ENCODE measurements around the gene TCF7L2. TPM values are rescaled to one million over a fixed set of nuclear protein-coding genes. Genes with fewer than 3 reads are reported as not detected.
A peak's percentile ranks its signal among the peaks of the same experiment; 100 is the strongest.

Gene TCF7L2
- total RNA-seq, 1 donor from 2014 or later: 109 TPM

DNA sequence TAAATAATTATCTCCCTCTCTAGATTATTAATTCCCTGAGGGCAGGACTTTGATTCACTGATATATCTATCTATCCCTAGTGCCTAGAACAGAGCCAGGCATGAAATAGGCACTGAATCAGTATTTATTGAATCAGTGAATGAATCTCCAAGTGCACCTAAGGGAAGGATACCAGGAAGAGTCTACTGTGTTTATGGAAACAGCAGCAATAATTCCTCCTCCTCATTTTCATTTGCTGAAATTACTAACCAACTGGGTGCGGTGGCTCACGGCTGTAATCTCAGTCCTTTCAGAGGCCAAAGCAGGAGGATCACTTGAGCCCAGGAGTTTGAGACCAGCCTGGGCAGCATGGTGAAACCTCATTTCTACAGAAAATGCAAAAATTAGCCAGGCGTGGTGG, 161.2 kb downstream of the TCF7L2 start:
- Mint-ChIP-seq H3K4me3 (ENCODE audit: low read depth) (no peak overlapping the region), H3K4me1 (ENCODE audit: low read depth) (peaks cover 46% of the 10 kb centered on the region), H3K27ac (no peak overlapping the region), H3K36me3 (ENCODE audit: insufficient read depth) (peaks cover 7% of the 10 kb centered on the region), H3K27me3 (no peaks in the 10 kb centered on the region), H3K9me3 (ENCODE audit: low read depth) (no peaks in the 10 kb centered on the region)
- no peak for DNase-seq (ENCODE audit: low spot score, unreplicated experiment)
- TF ChIP-seq CTCF (IDR thresholded peaks at IDR 0.05; ENCODE audit: unreplicated experiment): no peak

GRCh38 chr10:113111900-113112853, 162.1 kb downstream of the TCF7L2 start:
- no peaks in the 10 kb centered on the region for H3K9me3 Mint-ChIP-seq (ENCODE audit: low read depth)
- peaks cover 49% of the 10 kb centered on the region for H3K4me1 Mint-ChIP-seq (ENCODE audit: low read depth)
- no peaks in the 10 kb centered on the region for H3K27me3 Mint-ChIP-seq

GRCh38 chr10:113113241-113113640, 163.2 kb downstream of the TCF7L2 start:
- Mint-ChIP-seq H3K27ac (peak overlapping the region; percentile 82), H3K36me3 (ENCODE audit: insufficient read depth) (peaks cover 2% of the 10 kb centered on the region), H3K27me3 (no peaks in the 10 kb centered on the region), H3K4me1 (ENCODE audit: low read depth) (peaks cover 57% of the 10 kb centered on the region), H3K4me3 (ENCODE audit: low read depth) (no peak overlapping the region), H3K9me3 (ENCODE audit: low read depth) (no peaks in the 10 kb centered on the region)
- no peak for DNase-seq (ENCODE audit: low spot score, unreplicated experiment)
- TF ChIP-seq CTCF (IDR thresholded peaks at IDR 0.05; ENCODE audit: unreplicated experiment): no peak

More at GRCh38 chr10:113111900-113112853, 162.1 kb downstream of the TCF7L2 start:
- Mint-ChIP-seq H3K4me3 (ENCODE audit: low read depth) (no peak overlapping the region), H3K27ac (peak overlapping the region; percentile 35), H3K36me3 (ENCODE audit: insufficient read depth) (peaks cover 2% of the 10 kb centered on the region)
- TF ChIP-seq CTCF (IDR thresholded peaks at IDR 0.05; ENCODE audit: unreplicated experiment): no peak
- DNase-seq (ENCODE audit: low spot score, unreplicated experiment): no peak

- TF ChIP-seq CTCF (IDR thresholded peaks at IDR 0.05; ENCODE audit: unreplicated experiment): no peak
- Mint-ChIP-seq H3K36me3 (ENCODE audit: insufficient read depth) (peaks cover 2% of the 10 kb centered on the region), H3K4me3 (ENCODE audit: low read depth) (no peak overlapping the region), H3K27me3 (no peaks in the 10 kb centered on the region), H3K9me3 (ENCODE audit: low read depth) (no peaks in the 10 kb centered on the region), H3K27ac (peak overlapping the region; percentile 82), H3K4me1 (ENCODE audit: low read depth) (peaks cover 58% of the 10 kb centered on the region)
- DNase-seq (ENCODE audit: low spot score, unreplicated experiment): no peak
Observed at GRCh38 chr10:113113918-113114317, 163.9 kb downstream of the TCF7L2 start.

GRCh38 chr10:113115556-113115955, 165.5 kb downstream of the TCF7L2 start:
- peaks cover 61% of the 10 kb centered on the region for H3K4me1 Mint-ChIP-seq (ENCODE audit: low read depth)
- H3K27me3 Mint-ChIP-seq: no peaks in the 10 kb centered on the region
- peaks cover 9% of the 10 kb centered on the region for H3K36me3 Mint-ChIP-seq (ENCODE audit: insufficient read depth)
- H3K4me3 Mint-ChIP-seq (ENCODE audit: low read depth): no peak overlapping the region
- no peak for DNase-seq (ENCODE audit: low spot score, unreplicated experiment)
- TF ChIP-seq CTCF (IDR thresholded peaks at IDR 0.05; ENCODE audit: unreplicated experiment): no peak
- H3K9me3 Mint-ChIP-seq (ENCODE audit: low read depth): no peaks in the 10 kb centered on the region
- peak overlapping the region; percentile 85 for H3K27ac Mint-ChIP-seq
